ENCODE data around the gene TRO. TPM values are rescaled to one million over a fixed set of nuclear protein-coding genes. Genes with fewer than 3 reads are reported as not detected.

The TRO gene, protein sequence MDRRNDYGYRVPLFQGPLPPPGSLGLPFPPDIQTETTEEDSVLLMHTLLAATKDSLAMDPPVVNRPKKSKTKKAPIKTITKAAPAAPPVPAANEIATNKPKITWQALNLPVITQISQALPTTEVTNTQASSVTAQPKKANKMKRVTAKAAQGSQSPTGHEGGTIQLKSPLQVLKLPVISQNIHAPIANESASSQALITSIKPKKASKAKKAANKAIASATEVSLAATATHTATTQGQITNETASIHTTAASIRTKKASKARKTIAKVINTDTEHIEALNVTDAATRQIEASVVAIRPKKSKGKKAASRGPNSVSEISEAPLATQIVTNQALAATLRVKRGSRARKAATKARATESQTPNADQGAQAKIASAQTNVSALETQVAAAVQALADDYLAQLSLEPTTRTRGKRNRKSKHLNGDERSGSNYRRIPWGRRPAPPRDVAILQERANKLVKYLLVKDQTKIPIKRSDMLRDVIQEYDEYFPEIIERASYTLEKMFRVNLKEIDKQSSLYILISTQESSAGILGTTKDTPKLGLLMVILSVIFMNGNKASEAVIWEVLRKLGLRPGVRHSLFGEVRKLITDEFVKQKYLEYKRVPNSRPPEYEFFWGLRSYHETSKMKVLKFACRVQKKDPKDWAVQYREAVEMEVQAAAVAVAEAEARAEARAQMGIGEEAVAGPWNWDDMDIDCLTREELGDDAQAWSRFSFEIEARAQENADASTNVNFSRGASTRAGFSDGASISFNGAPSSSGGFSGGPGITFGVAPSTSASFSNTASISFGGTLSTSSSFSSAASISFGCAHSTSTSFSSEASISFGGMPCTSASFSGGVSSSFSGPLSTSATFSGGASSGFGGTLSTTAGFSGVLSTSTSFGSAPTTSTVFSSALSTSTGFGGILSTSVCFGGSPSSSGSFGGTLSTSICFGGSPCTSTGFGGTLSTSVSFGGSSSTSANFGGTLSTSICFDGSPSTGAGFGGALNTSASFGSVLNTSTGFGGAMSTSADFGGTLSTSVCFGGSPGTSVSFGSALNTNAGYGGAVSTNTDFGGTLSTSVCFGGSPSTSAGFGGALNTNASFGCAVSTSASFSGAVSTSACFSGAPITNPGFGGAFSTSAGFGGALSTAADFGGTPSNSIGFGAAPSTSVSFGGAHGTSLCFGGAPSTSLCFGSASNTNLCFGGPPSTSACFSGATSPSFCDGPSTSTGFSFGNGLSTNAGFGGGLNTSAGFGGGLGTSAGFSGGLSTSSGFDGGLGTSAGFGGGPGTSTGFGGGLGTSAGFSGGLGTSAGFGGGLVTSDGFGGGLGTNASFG (N-terminal part only)
- polyA plus RNA-seq (2011; rRNA removed) (9.9 and 11.1 TPM in 2 replicates), polyA minus RNA-seq (2011; rRNA and poly(A)+ RNA removed) (6.4 and 6.5 TPM in 2 replicates)

DNA sequence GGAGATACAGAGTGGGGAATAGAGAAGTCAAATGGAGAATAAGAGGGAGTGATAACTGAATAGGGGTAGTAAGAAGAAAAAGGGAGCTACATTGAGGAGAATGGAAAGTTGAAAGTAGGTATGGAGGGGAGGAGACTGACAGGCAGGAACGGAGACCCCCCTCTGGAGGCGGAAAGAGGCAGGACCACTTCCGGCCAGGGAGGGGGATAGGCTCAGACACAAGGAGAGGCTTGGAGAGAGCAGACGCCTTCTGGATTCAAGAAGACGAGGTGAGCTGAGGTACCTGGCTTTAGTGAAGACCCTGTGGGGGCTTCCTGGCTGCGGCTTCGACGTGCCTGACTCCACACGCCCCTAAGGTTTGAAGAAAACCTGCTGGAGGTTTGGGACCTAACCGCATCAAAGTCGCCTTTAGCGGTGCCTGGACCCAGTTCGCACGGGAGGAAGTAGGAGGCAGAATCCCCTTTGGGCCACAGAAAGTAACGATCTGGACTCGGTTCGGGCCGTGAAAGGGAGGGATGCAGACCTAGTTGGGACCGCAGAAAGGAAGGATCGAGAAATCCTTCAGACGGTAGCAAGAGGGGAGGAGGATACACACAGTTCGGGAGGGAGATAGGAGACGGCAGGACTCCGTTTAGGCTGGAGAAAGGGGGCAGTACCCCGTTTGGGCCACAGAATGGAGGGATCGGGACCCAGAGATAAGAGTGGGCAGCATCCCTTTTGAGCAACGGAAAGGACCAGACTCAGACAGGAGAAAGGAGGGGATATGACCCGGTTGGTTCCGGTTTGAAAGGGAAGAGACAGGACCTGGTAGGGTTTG, at the start of gene TRO:
Gene TRO, plus strand, starts transcription at position 215 of the 817 bp plus-strand sequence. CDS start 1,423 bp downstream, outside the sequence.
- ChIA-PET CTCF (no interaction called here), POLR2A (interaction anchor here (0.7 kb wide), 1 partner anchor 105 kb away, joined by 11 read pairs; no protein-coding TSS in a partner anchor)
- peak; percentile 20; the same call in 1 of the 2 replicates for TF ChIP-seq CTCF (IDR thresholded peaks at IDR 0.05; ENCODE audit: insufficient read depth, low read depth, low read length)
- Histone ChIP-seq H3K27me3 (ENCODE audit: control insufficient read depth, insufficient read depth, low read length) (no peaks in the 10 kb centered on the region), H3K4me3 (ENCODE audit: low read depth, low read length) (peak within 1 kb of the TSS; percentile 57), H3K36me3 (ENCODE audit: control insufficient read depth, insufficient read depth, low read length) (no peaks in the 10 kb centered on the region)
- no peak for DNase-seq (ENCODE audit: low read depth)

DNA sequence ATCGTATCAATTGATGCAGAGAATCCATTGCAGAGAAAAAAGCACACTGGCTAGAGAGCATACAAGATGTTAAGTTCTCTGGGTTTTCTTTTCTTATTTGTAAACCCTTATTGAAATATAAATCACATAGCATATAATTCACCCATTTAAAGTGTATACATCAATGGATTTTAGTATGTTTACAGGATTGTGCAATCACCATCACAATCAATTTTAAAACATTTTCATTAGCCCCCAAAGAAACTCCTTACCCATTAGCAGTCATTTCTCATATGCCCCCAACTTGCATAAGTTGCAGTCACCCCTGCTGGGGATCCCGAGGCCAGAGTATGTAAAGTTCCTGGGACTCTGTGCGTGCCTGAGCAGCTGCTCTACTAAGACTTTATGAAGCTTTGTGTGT, 34.9 kb upstream of the TRO start:
- ChIA-PET CTCF (no interaction called here), POLR2A (no interaction called here)
- no peak for DNase-seq (ENCODE audit: low read depth)
- Histone ChIP-seq H3K36me3 (ENCODE audit: control insufficient read depth, insufficient read depth, low read length) (no peaks in the 10 kb centered on the region), H3K27me3 (ENCODE audit: control insufficient read depth, insufficient read depth, low read length) (no peaks in the 10 kb centered on the region), H3K4me3 (ENCODE audit: low read depth, low read length) (no peak overlapping the region)
- no peak for TF ChIP-seq CTCF (IDR thresholded peaks at IDR 0.05; ENCODE audit: insufficient read depth, low read depth, low read length)

- no peak for DNase-seq (ENCODE audit: low read depth)
- Histone ChIP-seq H3K36me3 (ENCODE audit: control insufficient read depth, insufficient read depth, low read length) (no peaks in the 10 kb centered on the region), H3K27me3 (ENCODE audit: control insufficient read depth, insufficient read depth, low read length) (no peaks in the 10 kb centered on the region), H3K4me3 (ENCODE audit: low read depth, low read length) (no peak overlapping the region)
- peak; percentile 49 for TF ChIP-seq CTCF (IDR thresholded peaks at IDR 0.05; ENCODE audit: insufficient read depth, low read depth, low read length)
- ChIA-PET CTCF (interaction anchor here (0.6 to 1.6 kb wide), 5 partner anchors 9 to 1370 kb away, joined by 3 to 8 read pairs (median 3); no protein-coding TSS in a partner anchor), POLR2A (no interaction called here)
Observed at GRCh38 chrX:54891573-54891972, 29.1 kb upstream of the TRO start.

DNA sequence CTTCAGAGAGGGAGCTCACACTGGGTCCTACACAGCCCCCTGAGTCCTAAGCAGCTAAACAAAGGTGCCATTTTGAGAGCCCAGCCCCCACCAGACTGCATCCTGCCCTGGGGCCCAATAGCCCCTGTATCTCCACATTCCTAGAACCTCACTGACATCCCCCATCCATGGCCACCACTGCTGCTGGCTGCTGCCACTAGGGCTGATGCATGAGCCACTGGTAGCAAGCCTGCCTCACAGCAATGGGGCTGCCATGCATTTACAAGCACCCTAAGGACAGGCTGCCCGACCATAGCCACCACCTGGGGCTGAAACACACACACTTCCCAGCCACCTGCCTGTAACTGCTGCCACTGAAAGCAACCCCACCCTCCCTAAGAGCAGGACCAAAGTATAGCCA, 26.5 kb upstream of the TRO start:
- H3K36me3 ChIP-seq (ENCODE audit: control insufficient read depth, insufficient read depth, low read length) = no peaks in the 10 kb centered on the region
- POLR2A ChIA-PET = no interaction called here
- no peak for TF ChIP-seq CTCF (IDR thresholded peaks at IDR 0.05; ENCODE audit: insufficient read depth, low read depth, low read length)

More for the DNA sequence above, 26.5 kb upstream of the TRO start:
- no peak overlapping the region for H3K4me3 ChIP-seq (ENCODE audit: low read depth, low read length)
- no peak for DNase-seq (ENCODE audit: low read depth)
- no peaks in the 10 kb centered on the region for H3K27me3 ChIP-seq (ENCODE audit: control insufficient read depth, insufficient read depth, low read length)
- CTCF ChIA-PET = no interaction called here
